Measurements from ENCODE around the gene ABCA6.
"Not testable (repeated sequence)": the region's sequence is repeated elsewhere in the genome, so short reads cannot be mapped to it uniquely, and the experiment has no call there.

ABCA6 gene, protein sequence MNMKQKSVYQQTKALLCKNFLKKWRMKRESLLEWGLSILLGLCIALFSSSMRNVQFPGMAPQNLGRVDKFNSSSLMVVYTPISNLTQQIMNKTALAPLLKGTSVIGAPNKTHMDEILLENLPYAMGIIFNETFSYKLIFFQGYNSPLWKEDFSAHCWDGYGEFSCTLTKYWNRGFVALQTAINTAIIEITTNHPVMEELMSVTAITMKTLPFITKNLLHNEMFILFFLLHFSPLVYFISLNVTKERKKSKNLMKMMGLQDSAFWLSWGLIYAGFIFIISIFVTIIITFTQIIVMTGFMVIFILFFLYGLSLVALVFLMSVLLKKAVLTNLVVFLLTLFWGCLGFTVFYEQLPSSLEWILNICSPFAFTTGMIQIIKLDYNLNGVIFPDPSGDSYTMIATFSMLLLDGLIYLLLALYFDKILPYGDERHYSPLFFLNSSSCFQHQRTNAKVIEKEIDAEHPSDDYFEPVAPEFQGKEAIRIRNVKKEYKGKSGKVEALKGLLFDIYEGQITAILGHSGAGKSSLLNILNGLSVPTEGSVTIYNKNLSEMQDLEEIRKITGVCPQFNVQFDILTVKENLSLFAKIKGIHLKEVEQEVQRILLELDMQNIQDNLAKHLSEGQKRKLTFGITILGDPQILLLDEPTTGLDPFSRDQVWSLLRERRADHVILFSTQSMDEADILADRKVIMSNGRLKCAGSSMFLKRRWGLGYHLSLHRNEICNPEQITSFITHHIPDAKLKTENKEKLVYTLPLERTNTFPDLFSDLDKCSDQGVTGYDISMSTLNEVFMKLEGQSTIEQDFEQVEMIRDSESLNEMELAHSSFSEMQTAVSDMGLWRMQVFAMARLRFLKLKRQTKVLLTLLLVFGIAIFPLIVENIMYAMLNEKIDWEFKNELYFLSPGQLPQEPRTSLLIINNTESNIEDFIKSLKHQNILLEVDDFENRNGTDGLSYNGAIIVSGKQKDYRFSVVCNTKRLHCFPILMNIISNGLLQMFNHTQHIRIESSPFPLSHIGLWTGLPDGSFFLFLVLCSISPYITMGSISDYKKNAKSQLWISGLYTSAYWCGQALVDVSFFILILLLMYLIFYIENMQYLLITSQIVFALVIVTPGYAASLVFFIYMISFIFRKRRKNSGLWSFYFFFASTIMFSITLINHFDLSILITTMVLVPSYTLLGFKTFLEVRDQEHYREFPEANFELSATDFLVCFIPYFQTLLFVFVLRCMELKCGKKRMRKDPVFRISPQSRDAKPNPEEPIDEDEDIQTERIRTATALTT (N-terminal part only)

DNA sequence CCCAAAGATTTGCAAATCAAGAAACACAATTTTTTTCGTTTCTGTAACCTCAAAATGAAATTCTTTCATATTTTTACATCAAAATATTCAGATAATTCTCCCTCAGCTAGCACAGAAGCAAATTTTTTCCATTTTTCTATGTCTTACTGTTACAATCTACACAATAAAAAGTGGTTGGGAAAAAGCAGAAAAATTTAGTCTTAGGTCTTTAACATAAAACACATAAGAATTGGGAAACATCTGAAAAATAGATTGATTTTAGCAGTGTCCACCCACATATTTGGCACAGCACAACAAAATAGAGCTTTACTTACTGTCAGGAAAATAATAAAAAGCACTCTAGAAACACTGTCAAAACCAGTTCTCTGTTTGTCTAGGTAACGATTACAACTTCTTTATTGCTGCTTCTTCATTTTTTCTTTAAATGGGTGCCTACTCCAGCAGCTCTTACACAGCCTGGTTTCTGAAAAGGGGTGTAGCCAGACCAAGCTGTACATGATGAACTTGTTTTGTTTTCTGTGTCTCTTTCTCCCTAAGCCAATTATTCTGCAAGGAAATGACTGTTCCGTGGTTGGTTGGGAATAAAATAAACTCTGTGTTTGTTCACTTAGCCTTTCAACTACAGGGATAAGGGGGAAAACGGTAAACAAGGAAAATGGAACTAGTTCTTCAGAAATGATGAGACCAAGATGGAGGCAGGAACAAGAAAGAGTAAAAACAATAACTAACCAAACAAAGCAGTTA, at the start of gene ABCA6:
Gene ABCA6, minus strand, starts transcription at position 465 of the 744 bp plus-strand sequence. CDS start 1,192 bp downstream, outside the sequence.
- DNase-seq (ENCODE audit: low spot score) = peak; percentile 21

DNA sequence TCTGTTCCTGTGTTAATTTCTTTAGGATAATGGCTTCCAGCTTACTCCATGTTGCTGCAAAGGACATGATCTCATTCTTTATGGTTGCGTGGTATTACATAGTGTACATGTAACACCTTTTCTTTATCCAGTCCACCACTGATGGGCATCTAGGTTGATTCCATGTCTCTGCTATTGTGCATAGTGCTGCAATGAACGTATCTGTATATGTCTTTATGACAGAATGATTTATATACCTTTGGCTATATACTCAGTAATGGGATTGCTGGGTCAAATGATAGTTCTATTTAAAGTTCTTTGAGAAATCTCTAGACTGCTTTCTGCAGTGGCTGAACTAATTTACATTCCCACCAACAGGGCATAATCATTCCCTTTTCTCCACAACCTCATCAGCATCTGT, 47.1 kb upstream of the ABCA6 start:
- no peak for DNase-seq (ENCODE audit: low spot score)

DNA sequence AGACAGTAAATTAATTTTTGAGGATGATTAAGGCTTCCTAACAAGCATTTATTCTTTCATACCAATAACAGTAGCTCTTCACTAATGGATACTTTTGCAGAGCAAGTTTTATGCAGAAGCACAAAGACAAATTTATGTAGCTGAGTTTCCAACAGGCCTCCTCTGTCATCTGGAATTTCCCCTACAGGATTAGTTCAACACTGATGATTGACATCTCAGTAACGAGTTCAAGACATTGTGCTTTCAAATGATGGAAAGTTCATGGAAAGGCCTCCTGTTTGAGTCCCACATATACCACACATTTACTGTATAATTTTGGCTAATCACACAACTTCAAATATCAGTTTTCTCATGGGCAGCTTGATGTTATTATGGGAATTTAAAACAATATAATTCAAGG, 46.4 kb upstream of the ABCA6 start:
- DNase-seq (ENCODE audit: low spot score) = no peak

DNA sequence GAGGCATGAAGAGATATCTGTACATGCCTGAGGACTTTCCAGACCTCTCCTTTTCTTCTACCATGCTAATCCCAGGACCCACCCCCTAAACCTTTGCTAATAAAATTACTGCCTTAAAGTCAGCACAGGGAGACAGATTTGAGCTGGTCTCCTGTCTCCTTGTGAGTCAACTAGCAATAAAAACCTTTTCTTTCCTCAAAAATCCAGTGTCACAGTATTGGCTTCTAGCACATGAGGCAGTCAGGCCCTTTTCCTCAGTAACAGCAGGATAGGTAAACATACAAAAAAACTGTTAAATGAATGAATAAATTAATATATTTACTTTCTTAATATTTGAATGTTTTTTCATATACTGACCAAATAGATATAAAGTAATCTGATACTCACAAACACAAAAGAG, 45.6 kb upstream of the ABCA6 start:
- no peak for DNase-seq (ENCODE audit: low spot score)

DNA sequence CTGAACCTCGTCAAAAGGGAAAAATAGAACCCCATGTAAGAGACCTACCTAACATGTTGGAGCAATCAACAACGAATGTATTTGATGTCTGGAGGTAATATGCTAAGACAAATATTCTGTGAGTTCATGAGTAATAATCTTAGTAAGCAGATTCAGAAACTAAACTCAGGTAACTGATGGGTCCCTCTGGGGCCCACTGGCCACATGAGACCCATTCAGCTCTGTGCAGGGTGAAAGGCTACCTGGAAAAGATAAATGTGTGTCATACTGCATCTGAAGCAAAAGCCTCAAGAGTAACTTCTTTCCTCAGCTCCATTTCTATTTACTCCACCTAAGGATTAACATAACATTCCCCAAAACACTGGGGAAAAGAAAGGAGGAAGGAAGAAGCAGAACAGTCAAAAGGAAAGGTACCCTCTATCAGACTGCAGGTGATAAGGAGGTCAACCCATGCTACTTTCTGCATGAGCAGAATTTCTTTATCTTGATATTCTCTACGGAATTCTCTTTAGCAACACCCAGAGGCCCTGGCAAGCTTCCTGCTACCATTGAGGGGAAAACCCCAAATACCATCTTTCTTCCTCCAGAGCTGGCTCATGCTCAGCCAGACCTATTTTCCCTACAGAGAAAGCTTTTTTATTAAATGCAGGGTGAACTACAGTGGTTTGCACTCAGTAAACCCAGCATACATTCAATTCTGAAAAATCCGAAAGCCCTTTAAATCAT, 37.7 kb upstream of the ABCA6 start:
- peak; percentile 60 for DNase-seq (ENCODE audit: low spot score)

DNA sequence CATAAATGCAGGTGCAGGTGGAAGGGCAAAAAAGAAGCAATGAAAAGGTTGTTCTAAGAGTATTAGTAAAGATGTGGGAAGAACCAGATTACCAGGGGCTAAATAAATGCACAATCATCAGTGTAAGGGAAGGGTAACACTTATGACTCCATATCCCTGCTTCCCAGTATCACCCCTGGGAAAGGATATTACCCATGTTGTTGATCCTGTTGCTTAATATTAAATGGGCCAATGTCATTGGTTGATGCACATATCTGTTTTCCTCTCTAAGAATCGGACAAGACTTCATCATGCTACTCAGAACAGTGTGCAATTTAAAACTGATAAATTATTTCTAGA, 34.7 kb upstream of the ABCA6 start:
- DNase-seq (ENCODE audit: low spot score) = no peak

DNA sequence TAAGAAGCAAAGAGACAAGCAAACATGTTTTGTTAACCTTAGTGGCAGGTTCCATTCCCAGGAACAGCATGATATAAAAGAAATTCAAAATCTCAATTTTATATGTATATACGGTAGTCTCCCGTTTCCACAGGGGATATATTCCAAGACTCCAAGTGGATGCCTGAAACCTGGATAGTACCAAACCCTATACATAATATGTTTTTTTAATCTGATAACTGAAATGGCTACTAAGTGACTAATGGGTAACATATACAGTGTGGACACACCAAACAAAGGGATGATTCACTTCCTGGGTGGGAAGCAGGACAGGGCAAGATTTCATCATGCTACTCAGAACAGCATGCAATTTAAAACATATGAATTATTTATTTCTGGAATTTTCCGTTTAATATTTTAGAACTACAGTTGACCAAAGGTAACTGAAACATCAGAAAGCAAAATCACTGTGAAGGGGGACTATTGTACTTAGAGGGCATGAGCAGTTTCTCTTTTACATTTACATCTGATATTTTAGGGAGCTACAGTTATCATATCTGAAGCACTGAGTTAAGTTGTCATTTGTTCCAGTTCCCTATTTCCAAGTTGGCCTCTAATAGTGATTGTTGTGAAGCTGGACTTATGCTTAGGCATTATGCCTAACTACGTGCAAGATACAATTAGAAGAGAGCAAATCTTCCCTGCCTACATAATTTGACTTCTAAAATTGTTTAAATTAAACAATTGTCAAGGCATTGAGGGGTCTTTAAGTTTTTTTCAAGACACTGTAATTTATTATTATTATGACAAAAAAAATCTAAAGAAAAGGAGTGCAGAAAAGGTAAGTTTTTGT, 34.1 kb upstream of the ABCA6 start:
- DNase-seq (ENCODE audit: low spot score) = peak; percentile 36

DNA sequence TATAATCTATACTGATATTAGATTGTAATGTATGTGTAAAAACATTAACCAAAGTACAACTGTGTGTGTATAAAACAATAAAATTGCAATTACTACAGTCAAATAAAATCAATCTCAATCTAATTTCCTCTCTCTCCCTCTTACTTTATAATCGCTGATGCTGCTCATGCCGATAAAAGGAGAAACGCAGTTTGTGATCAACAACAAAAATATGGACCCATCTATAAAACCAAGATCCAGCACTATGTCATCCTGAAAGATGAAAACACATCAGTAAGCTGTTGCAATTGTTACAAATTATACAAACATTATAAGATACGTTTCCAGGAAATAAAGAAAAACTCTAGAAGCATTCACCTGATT, 33.5 kb upstream of the ABCA6 start:
- no peak for DNase-seq (ENCODE audit: low spot score)

DNA sequence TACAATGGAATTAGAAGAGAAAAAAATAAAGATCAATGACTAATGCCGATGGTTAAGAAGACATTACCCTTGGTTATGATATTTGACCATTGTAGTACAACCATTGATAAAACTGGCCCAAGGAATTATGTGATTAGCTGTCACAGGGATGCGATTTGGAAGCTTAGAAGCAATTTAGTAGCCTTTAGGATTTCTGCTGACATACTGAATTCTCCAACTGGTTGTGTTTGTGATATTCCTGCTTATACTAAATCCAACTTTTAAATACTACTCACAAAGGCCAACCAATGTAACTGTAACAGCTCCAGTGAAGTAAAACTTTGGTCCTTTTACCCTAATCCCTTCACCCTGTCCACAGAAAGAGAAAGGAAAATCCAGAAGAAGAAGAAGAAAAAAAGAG, 31.4 kb upstream of the ABCA6 start:
- DNase-seq (ENCODE audit: low spot score) = no peak

DNA sequence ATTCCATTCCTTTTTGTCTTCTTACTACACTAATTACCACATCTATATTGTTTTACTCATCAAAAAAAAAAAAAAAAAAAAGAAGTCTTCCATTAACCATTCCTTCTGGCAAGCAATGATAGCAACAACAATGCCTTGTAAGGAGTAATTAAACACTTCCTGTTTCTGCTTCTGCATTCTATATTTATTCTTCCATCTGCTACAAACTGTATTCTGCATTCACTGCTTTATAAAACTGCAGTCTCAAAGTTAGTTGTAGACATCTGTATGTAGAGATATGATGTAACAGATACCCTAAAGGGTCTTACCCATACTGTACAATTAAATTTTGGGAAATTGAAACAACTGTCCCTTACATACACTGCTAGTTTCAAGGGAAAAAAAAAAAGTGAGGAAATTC, 28.7 kb upstream of the ABCA6 start:
- no peak for DNase-seq (ENCODE audit: low spot score)

DNA sequence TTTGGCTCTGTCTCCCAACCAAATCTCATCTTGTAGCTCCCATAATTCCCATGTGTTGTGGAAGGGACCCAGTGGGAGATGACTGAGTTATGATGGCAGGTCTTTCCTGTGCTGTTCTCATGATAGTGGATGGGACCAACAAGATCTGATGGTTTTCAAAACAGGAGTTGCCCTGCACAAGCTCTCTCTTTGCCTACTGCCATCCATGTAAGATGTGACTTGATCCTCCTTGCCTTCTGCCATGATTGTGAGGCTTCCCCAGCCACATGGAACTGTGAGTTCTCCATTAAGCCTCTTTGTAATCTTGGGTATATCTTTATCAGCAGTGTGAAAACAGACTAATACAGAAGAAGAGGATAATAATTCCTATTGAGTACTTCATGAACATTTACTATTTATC, 26.9 kb upstream of the ABCA6 start:
- not testable (repeated sequence) for DNase-seq (ENCODE audit: low spot score)

DNA sequence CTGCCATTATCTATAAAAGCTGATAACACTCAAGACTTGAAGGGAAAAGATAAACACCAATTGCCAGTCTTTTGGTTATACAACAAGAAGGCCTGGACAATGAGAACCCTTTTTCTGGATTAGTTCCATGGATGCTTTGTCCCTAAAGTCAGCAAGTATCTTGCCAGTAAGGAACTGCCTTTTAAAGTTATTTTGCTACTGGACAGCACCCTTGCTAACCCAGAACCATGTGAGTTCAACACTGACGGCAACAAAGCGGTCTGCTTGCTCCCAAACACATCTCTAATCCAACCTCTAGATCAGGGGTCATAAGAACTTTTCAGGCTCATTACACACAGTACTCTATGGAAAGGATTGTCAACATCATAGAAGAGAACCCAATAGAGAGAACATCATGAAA, 25.3 kb upstream of the ABCA6 start:
- DNase-seq (ENCODE audit: low spot score) = no peak

DNA sequence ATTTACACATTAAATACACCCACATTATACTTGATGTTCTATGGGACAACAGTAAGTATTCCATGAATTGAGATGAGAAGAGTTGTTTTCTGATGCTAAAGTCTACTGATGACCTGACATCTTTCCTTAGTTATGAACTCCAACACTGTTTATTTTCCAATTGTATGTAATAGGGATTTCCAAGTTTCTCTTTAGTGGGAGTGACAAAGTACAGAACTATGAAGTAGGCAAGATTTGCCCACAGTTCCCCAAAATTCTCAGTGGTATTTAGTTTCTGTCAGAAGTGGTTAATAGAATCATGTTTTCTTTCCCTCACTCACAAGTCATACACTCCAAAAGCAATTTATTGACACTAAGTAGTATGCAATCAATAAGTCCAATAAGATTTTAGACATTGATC, 22.5 kb upstream of the ABCA6 start:
- DNase-seq (ENCODE audit: low spot score) = no peak

DNA sequence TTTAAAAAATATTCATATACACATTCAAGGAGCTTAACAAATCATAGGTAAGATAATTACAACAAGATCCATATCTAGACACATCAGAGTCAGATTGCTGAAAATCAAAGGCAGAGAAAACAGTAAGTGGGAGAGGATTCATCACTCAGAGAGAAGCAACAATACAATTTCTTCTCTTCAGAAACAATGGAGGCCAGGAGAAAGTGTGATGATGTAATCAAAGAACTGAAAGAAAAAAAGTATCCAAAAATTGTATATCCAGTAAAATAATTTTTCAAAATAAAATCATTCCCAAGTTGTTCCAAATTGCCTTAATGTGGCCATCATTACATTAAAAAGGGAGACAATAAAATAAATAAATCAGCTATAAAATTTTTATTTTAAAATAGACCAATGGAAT, 17.7 kb upstream of the ABCA6 start:
- DNase-seq (ENCODE audit: low spot score) = no peak

DNA sequence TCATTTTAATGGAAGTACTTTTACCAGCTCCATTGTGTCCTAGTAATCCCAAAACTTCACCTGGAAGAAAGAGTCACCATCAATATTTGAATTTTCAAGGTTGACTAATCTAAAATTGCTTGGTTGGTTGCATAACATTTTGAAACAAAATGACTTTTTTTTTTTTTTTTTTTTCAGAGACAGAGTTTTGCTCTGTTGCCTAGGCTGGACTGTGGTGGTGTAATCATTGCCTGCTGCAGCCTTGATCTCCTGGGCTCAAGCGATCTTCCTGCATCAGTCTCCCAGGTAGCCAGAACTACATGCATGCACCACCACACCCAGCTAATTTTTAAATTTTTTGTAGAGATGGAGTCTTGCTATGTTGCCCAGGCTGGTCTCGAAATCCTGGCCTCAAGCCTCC, 12.6 kb upstream of the ABCA6 start:
- DNase-seq (ENCODE audit: low spot score) = no peak

DNA sequence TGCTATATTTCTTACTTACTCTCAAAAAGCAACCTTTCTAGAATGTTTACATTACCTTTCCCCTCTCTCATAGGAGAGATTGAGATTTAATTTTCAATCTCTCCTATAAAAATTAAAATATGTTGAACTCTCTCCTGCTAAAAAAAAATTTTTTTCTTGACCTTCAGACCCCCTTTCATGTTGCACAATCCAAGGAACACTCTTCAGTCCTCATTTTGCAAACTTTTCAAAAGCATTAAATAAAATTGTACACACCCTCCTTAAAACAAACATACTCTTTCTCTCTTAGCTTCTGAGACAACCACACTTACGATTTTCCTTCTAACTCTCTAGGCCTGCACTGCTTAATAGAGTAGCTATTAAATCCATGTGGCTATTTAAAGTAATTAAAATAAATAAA, 8.6 kb upstream of the ABCA6 start:
- no peak for DNase-seq (ENCODE audit: low spot score)

DNA sequence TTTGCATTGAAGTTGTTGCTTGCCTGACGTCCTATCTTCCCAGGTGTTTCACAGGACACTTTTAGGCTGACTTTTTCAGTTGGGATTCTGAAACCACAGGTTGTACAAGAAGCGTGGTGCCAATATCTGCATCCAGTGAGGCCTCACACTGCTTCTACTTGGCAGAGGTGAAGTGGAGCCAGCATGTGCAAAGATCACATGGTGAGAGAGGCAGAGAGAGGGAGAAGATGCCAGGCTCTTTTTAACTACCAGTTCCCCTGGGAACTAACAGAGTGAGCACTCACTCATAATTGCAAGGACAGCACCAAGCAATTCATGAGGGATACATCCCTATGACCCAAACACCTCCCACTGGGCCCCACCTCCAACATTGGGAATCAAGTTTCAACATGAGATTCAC, 5.8 kb upstream of the ABCA6 start:
- DNase-seq (ENCODE audit: low spot score) = no peak

DNA sequence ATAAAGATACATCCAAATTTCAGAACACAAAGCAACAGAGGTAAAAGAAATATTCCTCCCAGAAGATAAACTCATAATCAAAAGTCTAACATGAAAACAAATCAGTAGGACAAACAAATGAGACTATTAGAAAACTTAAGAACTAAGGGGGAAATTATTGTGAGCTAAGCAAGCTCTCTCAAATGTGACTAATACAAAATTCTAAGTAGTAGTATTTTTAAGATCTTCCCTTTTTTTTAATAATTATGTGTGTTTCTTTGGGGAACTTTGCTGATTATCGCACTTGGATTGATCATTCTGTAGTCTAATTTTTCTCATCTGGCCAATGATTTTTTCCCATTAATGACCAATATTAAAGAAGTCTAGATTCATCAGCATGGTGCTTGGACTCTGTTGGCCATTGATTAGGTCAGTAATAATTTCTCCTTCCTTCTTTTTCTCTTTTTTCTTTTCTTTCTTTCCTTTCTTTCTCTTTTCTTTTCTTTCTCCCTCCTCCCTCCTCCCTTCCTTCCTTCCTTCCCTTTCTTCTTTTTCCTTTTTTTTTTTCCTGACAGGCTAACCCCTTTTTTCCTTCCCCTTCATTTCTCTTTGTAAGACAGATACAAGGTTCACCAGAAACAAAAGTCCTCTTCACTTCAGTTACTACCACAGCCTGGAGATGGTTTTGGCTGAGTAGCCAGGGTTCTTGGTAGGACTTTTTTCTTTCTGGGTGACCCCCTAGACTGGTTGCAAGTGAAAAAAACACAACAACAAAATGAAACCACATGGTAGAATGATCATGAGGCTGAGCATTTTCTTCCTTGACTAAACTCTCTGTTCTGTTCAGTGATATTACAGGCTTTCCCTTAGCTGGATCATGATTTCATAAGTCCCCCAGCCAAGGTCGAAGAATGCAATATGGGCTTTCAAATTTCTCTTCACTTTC, 2.9 kb upstream of the ABCA6 start:
- DNase-seq (ENCODE audit: low spot score) = no peak

DNA sequence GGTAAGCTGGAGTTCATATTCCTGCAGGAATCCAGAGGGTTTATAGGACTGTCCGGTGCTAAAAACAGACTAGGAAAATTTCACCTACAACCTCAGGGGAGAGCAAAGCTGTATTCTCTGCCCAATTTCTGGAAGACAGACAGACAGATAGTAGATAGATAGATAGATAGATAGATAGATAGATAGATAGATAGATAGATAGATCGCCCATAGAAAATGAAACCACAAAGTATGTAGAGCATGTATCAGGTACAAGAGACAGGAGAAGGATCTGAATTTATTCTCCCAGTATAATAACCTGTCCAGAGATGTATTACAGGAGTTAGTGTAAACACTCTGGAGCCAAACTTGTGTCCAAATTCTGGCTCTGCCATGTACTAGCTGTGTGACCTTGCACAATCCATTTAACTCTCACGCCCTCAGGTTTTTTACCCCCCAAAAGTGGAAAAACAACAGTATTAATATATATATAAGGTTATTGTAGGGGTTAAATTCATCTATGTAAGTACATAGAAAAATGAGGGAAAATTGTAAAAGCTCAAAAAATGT, 2.1 kb upstream of the ABCA6 start:
- DNase-seq (ENCODE audit: low spot score) = no peak
